HEK293 (cell line): ENCODE results near the gene TMEM88.

ENCODE experiments used
- PRDM1 ChIP-seq: fragments of 450-650 bp; formaldehyde crosslinking; IDR thresholded peaks from 2 replicates; pipeline ENCODE4; 2016; ENCODE audit warnings: missing biosample characterization, missing genetic modification characterization
- ZNF558 ChIP-seq: fragments of 450-650 bp; formaldehyde crosslinking; IDR thresholded peaks from 2 replicates; pipeline ENCODE4 v1.5.1; 2016; ENCODE audit warnings: missing biosample characterization, missing genetic modification characterization
- TF ChIP-seq, protein P1 (sequence below): fragments of 450-650 bp; formaldehyde crosslinking; IDR thresholded peaks from 2 replicates; pipeline ENCODE4 v1.5.1; 2016; ENCODE audit warnings: missing biosample characterization, missing genetic modification characterization
- TF ChIP-seq, protein P2 (sequence below): fragments of 450-650 bp; formaldehyde crosslinking; IDR thresholded peaks from 2 replicates; pipeline ENCODE4 v1.5.1; 2016; ENCODE audit warnings: missing biosample characterization, missing genetic modification characterization, borderline replicate concordance

DNA sequence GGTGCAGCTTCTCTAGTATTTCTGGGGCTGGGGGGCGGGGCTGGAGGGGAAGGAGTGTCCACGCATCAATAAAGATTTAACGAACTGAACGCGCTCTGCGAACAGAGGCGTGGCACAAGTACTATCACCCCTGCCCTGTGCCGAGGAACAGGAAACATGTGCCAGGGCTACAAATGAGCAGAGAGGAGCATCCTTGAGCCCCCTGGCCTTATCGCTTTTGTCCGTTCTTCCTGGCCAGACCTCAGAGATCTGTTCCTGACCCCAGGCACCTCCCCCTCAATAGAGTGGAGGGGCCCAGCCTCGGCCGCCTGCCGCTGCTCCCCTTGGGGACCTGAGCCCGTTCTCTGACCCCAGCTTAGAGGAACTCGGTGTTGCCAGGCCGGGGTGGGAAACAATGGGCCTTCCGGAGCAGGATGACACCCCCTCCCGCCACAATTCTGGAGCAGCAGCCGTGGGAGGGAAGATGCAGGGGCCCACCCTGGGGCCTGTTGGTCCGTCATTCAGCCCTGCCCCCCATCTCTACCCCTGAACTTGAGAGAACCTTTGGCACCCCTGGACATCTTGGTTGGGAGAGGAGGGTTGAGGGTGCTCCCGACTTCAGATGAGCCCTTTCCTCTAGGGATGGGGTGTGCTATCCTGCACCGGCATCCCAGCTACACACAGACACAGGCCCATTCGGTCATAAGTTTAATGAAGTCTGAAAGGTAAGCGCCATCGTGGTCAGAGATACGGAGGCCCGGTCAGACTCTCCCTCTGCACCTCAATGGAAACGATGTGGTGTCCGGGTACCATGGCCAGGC, 1.3 kb downstream of the TMEM88 start:
- TF ChIP-seq, protein P1, sequence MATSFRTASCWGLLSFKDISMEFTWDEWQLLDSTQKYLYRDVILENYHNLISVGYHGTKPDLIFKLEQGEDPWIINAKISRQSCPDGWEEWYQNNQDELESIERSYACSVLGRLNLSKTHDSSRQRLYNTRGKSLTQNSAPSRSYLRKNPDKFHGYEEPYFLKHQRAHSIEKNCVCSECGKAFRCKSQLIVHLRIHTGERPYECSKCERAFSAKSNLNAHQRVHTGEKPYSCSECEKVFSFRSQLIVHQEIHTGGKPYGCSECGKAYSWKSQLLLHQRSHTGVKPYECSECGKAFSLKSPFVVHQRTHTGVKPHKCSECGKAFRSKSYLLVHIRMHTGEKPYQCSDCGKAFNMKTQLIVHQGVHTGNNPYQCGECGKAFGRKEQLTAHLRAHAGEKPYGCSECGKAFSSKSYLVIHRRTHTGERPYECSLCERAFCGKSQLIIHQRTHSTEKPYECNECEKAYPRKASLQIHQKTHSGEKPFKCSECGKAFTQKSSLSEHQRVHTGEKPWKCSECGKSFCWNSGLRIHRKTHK (tag by site-specific recombination): no peak
- TF ChIP-seq, protein P2, sequence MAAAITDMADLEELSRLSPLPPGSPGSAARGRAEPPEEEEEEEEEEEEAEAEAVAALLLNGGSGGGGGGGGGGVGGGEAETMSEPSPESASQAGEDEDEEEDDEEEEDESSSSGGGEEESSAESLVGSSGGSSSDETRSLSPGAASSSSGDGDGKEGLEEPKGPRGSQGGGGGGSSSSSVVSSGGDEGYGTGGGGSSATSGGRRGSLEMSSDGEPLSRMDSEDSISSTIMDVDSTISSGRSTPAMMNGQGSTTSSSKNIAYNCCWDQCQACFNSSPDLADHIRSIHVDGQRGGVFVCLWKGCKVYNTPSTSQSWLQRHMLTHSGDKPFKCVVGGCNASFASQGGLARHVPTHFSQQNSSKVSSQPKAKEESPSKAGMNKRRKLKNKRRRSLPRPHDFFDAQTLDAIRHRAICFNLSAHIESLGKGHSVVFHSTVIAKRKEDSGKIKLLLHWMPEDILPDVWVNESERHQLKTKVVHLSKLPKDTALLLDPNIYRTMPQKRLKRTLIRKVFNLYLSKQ: no peak
- TF ChIP-seq ZNF558 (tag by site-specific recombination) (no peak), PRDM1 (no peak)
